Body of pancreas (tissue), 4 donors: Measurements from ENCODE around the gene NEURL1.

Experiments used
- POLR2A ChIP-seq, 3 donors: fragments of 450-650 bp; IDR thresholded peaks; one replicate each; pipeline ENCODE4 v1.6.1; 2016; ENCODE audit warnings: antibody characterized with exemption in 3 of 3, mild to moderate bottlenecking in 2 of 3
- TF ChIP-seq, protein P1 (sequence below), 7 experiments: fragments of 450-650 bp in 4 of 7; fragments of 200-600 bp in 3 of 7; sonication (generic) in 3 of 7; IDR thresholded peaks; one replicate each; pipeline ENCODE4 v1.5.1; 2016 to 2019; ENCODE audit warnings: antibody characterized with exemption in 7 of 7

GRCh38 chr10:103612462-103613365 is 119.2 kb downstream of the NEURL1 start:
- TF ChIP-seq, protein P1, sequence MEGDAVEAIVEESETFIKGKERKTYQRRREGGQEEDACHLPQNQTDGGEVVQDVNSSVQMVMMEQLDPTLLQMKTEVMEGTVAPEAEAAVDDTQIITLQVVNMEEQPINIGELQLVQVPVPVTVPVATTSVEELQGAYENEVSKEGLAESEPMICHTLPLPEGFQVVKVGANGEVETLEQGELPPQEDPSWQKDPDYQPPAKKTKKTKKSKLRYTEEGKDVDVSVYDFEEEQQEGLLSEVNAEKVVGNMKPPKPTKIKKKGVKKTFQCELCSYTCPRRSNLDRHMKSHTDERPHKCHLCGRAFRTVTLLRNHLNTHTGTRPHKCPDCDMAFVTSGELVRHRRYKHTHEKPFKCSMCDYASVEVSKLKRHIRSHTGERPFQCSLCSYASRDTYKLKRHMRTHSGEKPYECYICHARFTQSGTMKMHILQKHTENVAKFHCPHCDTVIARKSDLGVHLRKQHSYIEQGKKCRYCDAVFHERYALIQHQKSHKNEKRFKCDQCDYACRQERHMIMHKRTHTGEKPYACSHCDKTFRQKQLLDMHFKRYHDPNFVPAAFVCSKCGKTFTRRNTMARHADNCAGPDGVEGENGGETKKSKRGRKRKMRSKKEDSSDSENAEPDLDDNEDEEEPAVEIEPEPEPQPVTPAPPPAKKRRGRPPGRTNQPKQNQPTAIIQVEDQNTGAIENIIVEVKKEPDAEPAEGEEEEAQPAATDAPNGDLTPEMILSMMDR (IDR thresholded peaks at IDR 0.05), result no peak
- no peak for TF ChIP-seq POLR2A (IDR thresholded peaks at IDR 0.05)
